Choroid plexus epithelial cell (primary cell): ENCODE data around the gene WWOX.

Source experiments
- DNase-seq: peaks from one replicate; pipeline ENCODE4 v3.0.0-alpha.2; 2010; ENCODE audit warnings: low read depth
- H3K4me3 ChIP-seq: 2 replicates; pipeline ENCODE4 v1.5.1; 2011; ENCODE audit warnings: low read depth, mild to moderate bottlenecking, control low read depth, low read length, moderate library complexity
- CTCF ChIP-seq: conservative IDR thresholded peaks from 2 replicates; pipeline ENCODE4 v1.5.1; 2011; ENCODE audit warnings: low read depth, mild to moderate bottlenecking, control low read depth, inconsistent platforms, low read length, moderate library complexity

WWOX gene

GRCh38 chr16:78228704-78229103, 129.2 kb downstream of the WWOX start:
- TF ChIP-seq CTCF: no peak
- no peak for DNase-seq
- H3K4me3 ChIP-seq: no peak overlapping the region

GRCh38 chr16:78230832-78231231, 131.4 kb downstream of the WWOX start:
- DNase-seq: no peak
- no peak for TF ChIP-seq CTCF
- no peak overlapping the region for H3K4me3 ChIP-seq

- H3K4me3 ChIP-seq: no peak overlapping the region
- peak; percentile 95 for TF ChIP-seq CTCF
- DNase-seq: peak; percentile 72
Observed at GRCh38 chr16:78235168-78235800, 135.8 kb downstream of the WWOX start.

- TF ChIP-seq CTCF: no peak
- no peak for DNase-seq
- no peak overlapping the region for H3K4me3 ChIP-seq
Observed at GRCh38 chr16:78235876-78236275, 136.4 kb downstream of the WWOX start.

- no peak for TF ChIP-seq CTCF
- no peak overlapping the region for H3K4me3 ChIP-seq
- DNase-seq: no peak
Observed at GRCh38 chr16:78237841-78238240, 138.4 kb downstream of the WWOX start.

- DNase-seq: no peak
- TF ChIP-seq CTCF: no peak
- no peak overlapping the region for H3K4me3 ChIP-seq
Observed at GRCh38 chr16:78240459-78241222, 141.2 kb downstream of the WWOX start.

GRCh38 chr16:78242239-78242630, 142.8 kb downstream of the WWOX start:
- no peak for TF ChIP-seq CTCF
- no peak for DNase-seq
- no peak overlapping the region for H3K4me3 ChIP-seq
